ENCODE measurements around the gene BEX3.

- TF ChIP-seq, protein P1, sequence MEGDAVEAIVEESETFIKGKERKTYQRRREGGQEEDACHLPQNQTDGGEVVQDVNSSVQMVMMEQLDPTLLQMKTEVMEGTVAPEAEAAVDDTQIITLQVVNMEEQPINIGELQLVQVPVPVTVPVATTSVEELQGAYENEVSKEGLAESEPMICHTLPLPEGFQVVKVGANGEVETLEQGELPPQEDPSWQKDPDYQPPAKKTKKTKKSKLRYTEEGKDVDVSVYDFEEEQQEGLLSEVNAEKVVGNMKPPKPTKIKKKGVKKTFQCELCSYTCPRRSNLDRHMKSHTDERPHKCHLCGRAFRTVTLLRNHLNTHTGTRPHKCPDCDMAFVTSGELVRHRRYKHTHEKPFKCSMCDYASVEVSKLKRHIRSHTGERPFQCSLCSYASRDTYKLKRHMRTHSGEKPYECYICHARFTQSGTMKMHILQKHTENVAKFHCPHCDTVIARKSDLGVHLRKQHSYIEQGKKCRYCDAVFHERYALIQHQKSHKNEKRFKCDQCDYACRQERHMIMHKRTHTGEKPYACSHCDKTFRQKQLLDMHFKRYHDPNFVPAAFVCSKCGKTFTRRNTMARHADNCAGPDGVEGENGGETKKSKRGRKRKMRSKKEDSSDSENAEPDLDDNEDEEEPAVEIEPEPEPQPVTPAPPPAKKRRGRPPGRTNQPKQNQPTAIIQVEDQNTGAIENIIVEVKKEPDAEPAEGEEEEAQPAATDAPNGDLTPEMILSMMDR (IDR thresholded peaks at IDR 0.05), result no peak
- TF ChIP-seq POLR2A (IDR thresholded peaks at IDR 0.05), result no peak
- no peak for TF ChIP-seq POLR2AphosphoS5 (IDR thresholded peaks at IDR 0.05)
These were observed 14.5 kb upstream of the BEX3 start for GRCh38 chrX:103361798-103362197.
